ENCODE measurements around the gene STX2. TPM values are rescaled to one million over a fixed set of nuclear protein-coding genes. Genes with fewer than 3 reads are reported as not detected.

The STX2 gene
- total and polyA plus RNA-seq, 10 of the 15 experiments (the other 5 are each of a cell fraction or from before 2014, with no cell fraction given), result 6.0 to 22.2 (median 10.0) TPM

GRCh38 chr12:130742112-130742511 lies 96.9 kb downstream of the STX2 start:
- ChIA-PET POLR2A (no interaction called here), RAD21 (ENCODE audit: unreplicated experiment) (no interaction called here), SMC1A (ENCODE audit: uncharacterized antibody, unreplicated experiment) (no interaction called here), CTCF (no interaction called here)
- DNase-seq (ENCODE audit: low read depth, low spot score), result no peak
- Histone ChIP-seq H3K79me2 (ENCODE audit: control insufficient read depth, insufficient read depth, low read length) (no peaks in the 10 kb centered on the region), H4K20me1 (ENCODE audit: control insufficient read depth, insufficient read depth) (no peaks in the 10 kb centered on the region), H3K4me3 (no peak overlapping the region), H3K9ac (ENCODE audit: control insufficient read depth, insufficient read depth, low read length) (no peak overlapping the region), H3K27ac (ENCODE audit: control insufficient read depth, insufficient read depth) (no peak overlapping the region), H3K36me3 (ENCODE audit: control insufficient read depth in 2 of 2, insufficient read depth in 2 of 2, low read length in 1 of 2) (no peaks in the 10 kb centered on the region), H3K9me3 (replicated peaks; ENCODE audit: control insufficient read depth, insufficient read depth, low read length) (no peaks in the 10 kb centered on the region), H2AFZ (ENCODE audit: control insufficient read depth, low read depth, low read length) (no peak overlapping the region), H3K4me1 (ENCODE audit: control insufficient read depth, insufficient read depth, low read length) (no peaks in the 10 kb centered on the region), H3K4me2 (ENCODE audit: control insufficient read depth, insufficient read depth) (no peak overlapping the region), H3K27me3 (replicated peaks in 1 of 2; ENCODE audit: control insufficient read depth in 2 of 2, insufficient read depth in 2 of 2, low read length in 1 of 2) (no peaks in the 10 kb centered on the region)
- no TSS peak for BruUV-seq (replicated peaks)
- no peak for ATAC-seq
- WGBS (ENCODE audit: insufficient coverage, insufficient replicate concordance, low lambda C conversion rate, missing lambda C conversion rate), result 62% methylated on average over 12 of the region's 12 CpGs
- intact Hi-C loops (cut with micrococcal nuclease; ENCODE audit: unreplicated experiment) (loop anchor here (10.0 kb wide), 1 partner anchor 167 kb away; no protein-coding TSS in a partner anchor), in situ Hi-C loops (cut with MboI) (no loop called here)
- no peak for FAIRE-seq
- TF ChIP-seq, protein P1, sequence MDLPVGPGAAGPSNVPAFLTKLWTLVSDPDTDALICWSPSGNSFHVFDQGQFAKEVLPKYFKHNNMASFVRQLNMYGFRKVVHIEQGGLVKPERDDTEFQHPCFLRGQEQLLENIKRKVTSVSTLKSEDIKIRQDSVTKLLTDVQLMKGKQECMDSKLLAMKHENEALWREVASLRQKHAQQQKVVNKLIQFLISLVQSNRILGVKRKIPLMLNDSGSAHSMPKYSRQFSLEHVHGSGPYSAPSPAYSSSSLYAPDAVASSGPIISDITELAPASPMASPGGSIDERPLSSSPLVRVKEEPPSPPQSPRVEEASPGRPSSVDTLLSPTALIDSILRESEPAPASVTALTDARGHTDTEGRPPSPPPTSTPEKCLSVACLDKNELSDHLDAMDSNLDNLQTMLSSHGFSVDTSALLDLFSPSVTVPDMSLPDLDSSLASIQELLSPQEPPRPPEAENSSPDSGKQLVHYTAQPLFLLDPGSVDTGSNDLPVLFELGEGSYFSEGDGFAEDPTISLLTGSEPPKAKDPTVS (IDR thresholded peaks at IDR 0.05; ENCODE audit: low read depth, low read length), result no peak
- TF ChIP-seq BHLHE40 (IDR thresholded peaks at IDR 0.05; ENCODE audit: borderline replicate concordance in 1 of 2, low read depth in 2 of 2, low read length in 1 of 2) (no peak), ZNF687 (IDR thresholded peaks at IDR 0.05) (no peak), CHD4 (IDR thresholded peaks at IDR 0.05) (no peak), TCF7 (IDR thresholded peaks at IDR 0.05; ENCODE audit: borderline replicate concordance) (no peak), USF1 (IDR thresholded peaks at IDR 0.05; ENCODE audit: borderline replicate concordance, extremely low read length, insufficient read depth, low read depth, low read length) (no peak), CBX3 (IDR thresholded peaks at IDR 0.05; ENCODE audit: borderline replicate concordance, low read depth) (no peak), RAD21 (IDR thresholded peaks at IDR 0.05; ENCODE audit: insufficient read depth, low read depth, low read length) (no peak)
- TF ChIP-seq, protein P2, sequence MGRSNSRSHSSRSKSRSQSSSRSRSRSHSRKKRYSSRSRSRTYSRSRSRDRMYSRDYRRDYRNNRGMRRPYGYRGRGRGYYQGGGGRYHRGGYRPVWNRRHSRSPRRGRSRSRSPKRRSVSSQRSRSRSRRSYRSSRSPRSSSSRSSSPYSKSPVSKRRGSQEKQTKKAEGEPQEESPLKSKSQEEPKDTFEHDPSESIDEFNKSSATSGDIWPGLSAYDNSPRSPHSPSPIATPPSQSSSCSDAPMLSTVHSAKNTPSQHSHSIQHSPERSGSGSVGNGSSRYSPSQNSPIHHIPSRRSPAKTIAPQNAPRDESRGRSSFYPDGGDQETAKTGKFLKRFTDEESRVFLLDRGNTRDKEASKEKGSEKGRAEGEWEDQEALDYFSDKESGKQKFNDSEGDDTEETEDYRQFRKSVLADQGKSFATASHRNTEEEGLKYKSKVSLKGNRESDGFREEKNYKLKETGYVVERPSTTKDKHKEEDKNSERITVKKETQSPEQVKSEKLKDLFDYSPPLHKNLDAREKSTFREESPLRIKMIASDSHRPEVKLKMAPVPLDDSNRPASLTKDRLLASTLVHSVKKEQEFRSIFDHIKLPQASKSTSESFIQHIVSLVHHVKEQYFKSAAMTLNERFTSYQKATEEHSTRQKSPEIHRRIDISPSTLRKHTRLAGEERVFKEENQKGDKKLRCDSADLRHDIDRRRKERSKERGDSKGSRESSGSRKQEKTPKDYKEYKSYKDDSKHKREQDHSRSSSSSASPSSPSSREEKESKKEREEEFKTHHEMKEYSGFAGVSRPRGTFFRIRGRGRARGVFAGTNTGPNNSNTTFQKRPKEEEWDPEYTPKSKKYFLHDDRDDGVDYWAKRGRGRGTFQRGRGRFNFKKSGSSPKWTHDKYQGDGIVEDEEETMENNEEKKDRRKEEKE (IDR thresholded peaks at IDR 0.05), result no peak

All from GM12878 (cell line).